ENCODE data around the gene ZBED2. TPM values are rescaled to one million over a fixed set of nuclear protein-coding genes. Genes with fewer than 3 reads are reported as not detected.

Gene ZBED2
- total RNA-seq, 1 experiment from 2014 or later: 0.07 TPM

DNA sequence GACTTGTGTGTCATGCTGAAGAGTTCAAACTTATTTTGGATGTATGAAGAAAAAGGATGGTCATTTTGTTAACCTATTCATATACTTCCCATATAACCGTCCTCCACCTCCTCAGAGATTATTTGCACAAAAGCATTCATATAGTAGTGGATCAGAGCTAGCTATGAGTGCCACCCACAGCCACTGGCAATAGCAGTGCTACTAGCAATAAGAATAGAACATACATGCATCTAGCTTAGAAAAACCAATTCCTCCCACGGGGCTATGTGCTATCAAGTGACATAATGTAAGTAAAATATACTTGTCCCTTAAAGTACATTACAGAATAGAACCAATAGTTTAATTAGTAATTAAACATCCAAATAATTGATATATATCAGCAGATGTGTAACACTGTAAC lies 10.3 kb upstream of the ZBED2 start (continued):
- TF ChIP-seq, protein P1, sequence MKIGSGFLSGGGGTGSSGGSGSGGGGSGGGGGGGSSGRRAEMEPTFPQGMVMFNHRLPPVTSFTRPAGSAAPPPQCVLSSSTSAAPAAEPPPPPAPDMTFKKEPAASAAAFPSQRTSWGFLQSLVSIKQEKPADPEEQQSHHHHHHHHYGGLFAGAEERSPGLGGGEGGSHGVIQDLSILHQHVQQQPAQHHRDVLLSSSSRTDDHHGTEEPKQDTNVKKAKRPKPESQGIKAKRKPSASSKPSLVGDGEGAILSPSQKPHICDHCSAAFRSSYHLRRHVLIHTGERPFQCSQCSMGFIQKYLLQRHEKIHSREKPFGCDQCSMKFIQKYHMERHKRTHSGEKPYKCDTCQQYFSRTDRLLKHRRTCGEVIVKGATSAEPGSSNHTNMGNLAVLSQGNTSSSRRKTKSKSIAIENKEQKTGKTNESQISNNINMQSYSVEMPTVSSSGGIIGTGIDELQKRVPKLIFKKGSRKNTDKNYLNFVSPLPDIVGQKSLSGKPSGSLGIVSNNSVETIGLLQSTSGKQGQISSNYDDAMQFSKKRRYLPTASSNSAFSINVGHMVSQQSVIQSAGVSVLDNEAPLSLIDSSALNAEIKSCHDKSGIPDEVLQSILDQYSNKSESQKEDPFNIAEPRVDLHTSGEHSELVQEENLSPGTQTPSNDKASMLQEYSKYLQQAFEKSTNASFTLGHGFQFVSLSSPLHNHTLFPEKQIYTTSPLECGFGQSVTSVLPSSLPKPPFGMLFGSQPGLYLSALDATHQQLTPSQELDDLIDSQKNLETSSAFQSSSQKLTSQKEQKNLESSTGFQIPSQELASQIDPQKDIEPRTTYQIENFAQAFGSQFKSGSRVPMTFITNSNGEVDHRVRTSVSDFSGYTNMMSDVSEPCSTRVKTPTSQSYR (CRISPR knock-in tag; IDR thresholded peaks at IDR 0.05): no peak
- TF ChIP-seq HMGA2 (CRISPR knock-in tag; IDR thresholded peaks at IDR 0.05) (no peak), NFATC4 (CRISPR knock-in tag; IDR thresholded peaks at IDR 0.05) (no peak), CBFB (CRISPR knock-in tag; IDR thresholded peaks at IDR 0.05; ENCODE audit: low read depth) (no peak), FOXK1 (CRISPR knock-in tag; IDR thresholded peaks at IDR 0.05) (no peak), ZNF671 (CRISPR knock-in tag; IDR thresholded peaks at IDR 0.05) (no peak), GABPB1 (CRISPR knock-in tag; IDR thresholded peaks at IDR 0.05) (no peak), SMAD4 (CRISPR knock-in tag; IDR thresholded peaks at IDR 0.05) (no peak), TP53 (CRISPR knock-in tag; IDR thresholded peaks at IDR 0.05) (no peak)

DNA sequence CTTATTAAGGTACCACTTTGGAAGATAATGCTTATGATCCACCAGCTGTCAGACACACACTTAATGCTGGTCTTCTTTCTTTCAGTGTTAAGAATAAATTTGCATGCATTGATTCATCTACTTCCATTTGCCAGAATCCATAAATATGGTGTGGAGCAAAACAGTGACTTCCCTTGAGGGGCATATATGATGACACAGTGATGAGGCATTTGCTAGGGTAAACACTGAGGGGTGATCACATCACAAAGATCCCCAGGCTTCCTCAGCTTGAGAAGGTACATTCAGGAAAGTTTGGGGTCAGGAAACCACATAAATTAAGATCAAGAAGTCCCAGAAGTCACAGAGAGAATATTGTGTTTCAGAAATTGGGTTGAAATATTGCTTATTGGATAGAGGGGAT lies 9.9 kb upstream of the ZBED2 start:
- Mint-ChIP-seq H3K27me3 (ENCODE audit: low read depth) (no peaks in the 10 kb centered on the region), H3K36me3 (no peaks in the 10 kb centered on the region), H3K4me3 (no peak overlapping the region), H3K9me3 (peaks cover 9% of the 10 kb centered on the region), H3K27ac (no peak overlapping the region), H3K4me1 (no peaks in the 10 kb centered on the region)
- TF ChIP-seq TCF7 (CRISPR knock-in tag; IDR thresholded peaks at IDR 0.05; ENCODE audit: low read depth): no peak
- no peak for TF ChIP-seq GRHL2 (CRISPR knock-in tag; IDR thresholded peaks at IDR 0.05; ENCODE audit: insufficient replicate concordance, severe bottlenecking)
- TF ChIP-seq SMAD4 (CRISPR knock-in tag; IDR thresholded peaks at IDR 0.05): no peak
- TF ChIP-seq CTCF (IDR thresholded peaks at IDR 0.05): no peak
- TF ChIP-seq, protein P2, sequence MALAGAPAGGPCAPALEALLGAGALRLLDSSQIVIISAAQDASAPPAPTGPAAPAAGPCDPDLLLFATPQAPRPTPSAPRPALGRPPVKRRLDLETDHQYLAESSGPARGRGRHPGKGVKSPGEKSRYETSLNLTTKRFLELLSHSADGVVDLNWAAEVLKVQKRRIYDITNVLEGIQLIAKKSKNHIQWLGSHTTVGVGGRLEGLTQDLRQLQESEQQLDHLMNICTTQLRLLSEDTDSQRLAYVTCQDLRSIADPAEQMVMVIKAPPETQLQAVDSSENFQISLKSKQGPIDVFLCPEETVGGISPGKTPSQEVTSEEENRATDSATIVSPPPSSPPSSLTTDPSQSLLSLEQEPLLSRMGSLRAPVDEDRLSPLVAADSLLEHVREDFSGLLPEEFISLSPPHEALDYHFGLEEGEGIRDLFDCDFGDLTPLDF (CRISPR knock-in tag; IDR thresholded peaks at IDR 0.05): no peak
- TF ChIP-seq ATF3 (CRISPR knock-in tag; conservative IDR thresholded peaks at IDR 0.05): no peak
- TF ChIP-seq HMGXB4 (CRISPR knock-in tag; IDR thresholded peaks at IDR 0.05): no peak
- no peak for TF ChIP-seq ZNF232 (CRISPR knock-in tag; IDR thresholded peaks at IDR 0.05)
- TF ChIP-seq, protein P3, sequence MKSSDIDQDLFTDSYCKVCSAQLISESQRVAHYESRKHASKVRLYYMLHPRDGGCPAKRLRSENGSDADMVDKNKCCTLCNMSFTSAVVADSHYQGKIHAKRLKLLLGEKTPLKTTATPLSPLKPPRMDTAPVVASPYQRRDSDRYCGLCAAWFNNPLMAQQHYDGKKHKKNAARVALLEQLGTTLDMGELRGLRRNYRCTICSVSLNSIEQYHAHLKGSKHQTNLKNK (CRISPR knock-in tag; IDR thresholded peaks at IDR 0.05): no peak
- TF ChIP-seq NFYB (CRISPR knock-in tag; conservative IDR thresholded peaks at IDR 0.05; ENCODE audit: low read depth): no peak
- no peak for TF ChIP-seq TEAD4 (CRISPR knock-in tag; IDR thresholded peaks at IDR 0.05)
- POLR2A ChIA-PET: no interaction called here
- CTCF ChIA-PET: no interaction called here
- no peak for ATAC-seq
- no peak for DNase-seq (ENCODE audit: low spot score)

All from WTC11 (cell line).